Panc1 (cell line): ENCODE data around the gene MEF2D. TPM values are rescaled to one million over a fixed set of nuclear protein-coding genes. Genes with fewer than 3 reads are reported as not detected.

ENCODE experiments used
- ATAC-seq: fragments of 200-7000 bp; cut with Tn5 transposase; 2 replicates; pipeline ENCODE4 v1.9.1; 2020; ENCODE audit warnings: mild to moderate bottlenecking, moderate library complexity
- BruUV-seq: library from RNA; stranded (reverse); fragments of 400-500 nt; replicated peaks from 2 replicates; lab custom pipeline; 2021; lab: Mats Ljungman, UMichigan
- CTCF ChIA-PET: fragments of 300-600 bp; sonication (Branson Sonifier 250); formaldehyde crosslinking; loops from one replicate; lab custom pipeline; 2022; ENCODE audit warnings: antibody characterized with exemption; lab: Charles Lee
- POLR2A ChIA-PET: fragments of 300-600 bp; sonication (Branson Sonifier 250); formaldehyde crosslinking; loops from one replicate; lab custom pipeline; 2022; ENCODE audit warnings: antibody characterized with exemption; lab: Charles Lee
- DNase-seq: peaks from one replicate; pipeline ENCODE4 v3.0.0-alpha.2; 2010; ENCODE audit warnings: low read depth, low spot score
- H3K27ac ChIP-seq: 2 replicates; pipeline ENCODE4 v1.5.1; 2011; ENCODE audit warnings: mild to moderate bottlenecking, low read length, inconsistent platforms
- H3K27me3 ChIP-seq: fragments of 200-500 bp; sonication (Bioruptor generic); 2 replicates; pipeline ENCODE4 v1.6.0; 2014; ENCODE audit warnings: low read length, inconsistent platforms; ENCODE audit not compliant: control insufficient read depth, insufficient read depth
- H3K36me3 ChIP-seq: fragments of 200-500 bp; sonication (Bioruptor generic); 2 replicates; pipeline ENCODE4 v1.5.1; 2014; ENCODE audit warnings: inconsistent platforms, mild to moderate bottlenecking, low read length, moderate library complexity; ENCODE audit not compliant: control insufficient read depth, insufficient read depth
- H3K4me1 ChIP-seq: 2 replicates; pipeline ENCODE4 v1.5.1; 2011; ENCODE audit warnings: inconsistent platforms, mild to moderate bottlenecking, low read length, moderate library complexity; ENCODE audit not compliant: control insufficient read depth, insufficient read depth
- H3K4me3 ChIP-seq, 2 experiments: 2 replicates each; pipeline ENCODE4 v1.5.1; 2011 to 2012; ENCODE audit warnings: low read depth in 2 of 2, low read length in 2 of 2, mild to moderate bottlenecking in 2 of 2, inconsistent platforms in 1 of 2, moderate library complexity in 1 of 2
- H3K9me3 ChIP-seq: fragments of 200-500 bp; sonication (Bioruptor generic); 2 replicates; pipeline ENCODE4 v1.5.1; 2014; ENCODE audit warnings: low read depth, mild to moderate bottlenecking, inconsistent platforms, low read length, moderate library complexity; ENCODE audit not compliant: control insufficient read depth, insufficient read depth
- CTCF ChIP-seq: fragments of 450-650 bp; IDR thresholded peaks from 2 replicates; pipeline ENCODE4 v1.5.1; 2017; ENCODE audit warnings: mild to moderate bottlenecking
- POLR2AphosphoS5 ChIP-seq: IDR thresholded peaks from 2 replicates; pipeline ENCODE4 v1.6.1; 2012; ENCODE audit warnings: mild to moderate bottlenecking, low read depth, low read length, moderate library complexity
- REST ChIP-seq, 2 experiments: IDR thresholded peaks; 2 replicates each; pipeline ENCODE4 v1.6.1; 2011 to 2012; ENCODE audit warnings: low read depth in 2 of 2, control low read depth in 1 of 2, low read length in 1 of 2, mild to moderate bottlenecking in 1 of 2, moderate library complexity in 1 of 2; ENCODE audit not compliant: insufficient read depth in 1 of 2
- SIN3A ChIP-seq: IDR thresholded peaks from 2 replicates; pipeline ENCODE4 v1.6.1; 2012; ENCODE audit warnings: low read depth, mild to moderate bottlenecking, low read length, moderate library complexity, borderline replicate concordance; ENCODE audit not compliant: insufficient read depth
- TCF7L2 ChIP-seq: IDR thresholded peaks from 2 replicates; pipeline ENCODE4 v1.6.1; 2011; ENCODE audit warnings: mild to moderate bottlenecking, low read depth, low read length, inconsistent platforms
- in situ Hi-C: cut with HindIII; loops from 2 replicates; pipeline ENCODE4 v1.10.0; 2016; ENCODE audit warnings: low sequenced_read_pairs, low pct_unique_long_range_greater_than_20kb
- intact Hi-C: fragments of 100-400 bp; cut with micrococcal nuclease; formaldehyde crosslinking; loops from one replicate; pipeline ENCODE4 v1.10.0; 2022; ENCODE audit not compliant: unreplicated experiment
- total RNA-seq: library from RNA; stranded (reverse); gene quantifications from one replicate; pipeline ENCODE4 v1.2.1, GENCODE V29; 2021; ENCODE audit not compliant: unreplicated experiment

MEF2D gene
- total RNA-seq, 1 experiment from 2014 or later = 30.9 TPM

- Histone ChIP-seq H3K27me3 (no peaks in the 10 kb centered on the region), H3K36me3 (no peaks in the 10 kb centered on the region), H3K4me3 (no peak overlapping the region), H3K9me3 (no peaks in the 10 kb centered on the region), H3K4me1 (peaks cover 15% of the 10 kb centered on the region), H3K27ac (no peak overlapping the region)
- no TSS peak for BruUV-seq
- ChIA-PET POLR2A (interaction anchor here (0.7 kb wide), 1 partner anchor 51 kb away, joined by 3 read pairs; no protein-coding TSS in a partner anchor), CTCF (no interaction called here)
- TF ChIP-seq SIN3A (no peak), CTCF (no peak), REST (IDR thresholded peaks at IDR 0.05; ENCODE audit: insufficient read depth in 1 of 2, low read depth in 2 of 2, low read length in 1 of 2) (no peak), POLR2AphosphoS5 (no peak), TCF7L2 (no peak)
- intact Hi-C loops (no loop called here), in situ Hi-C loops (no loop called here)
- ATAC-seq (no peak), DNase-seq (no peak)
Observed at GRCh38 chr1:156508205-156508954, 7.8 kb upstream of the MEF2D start.

DNA sequence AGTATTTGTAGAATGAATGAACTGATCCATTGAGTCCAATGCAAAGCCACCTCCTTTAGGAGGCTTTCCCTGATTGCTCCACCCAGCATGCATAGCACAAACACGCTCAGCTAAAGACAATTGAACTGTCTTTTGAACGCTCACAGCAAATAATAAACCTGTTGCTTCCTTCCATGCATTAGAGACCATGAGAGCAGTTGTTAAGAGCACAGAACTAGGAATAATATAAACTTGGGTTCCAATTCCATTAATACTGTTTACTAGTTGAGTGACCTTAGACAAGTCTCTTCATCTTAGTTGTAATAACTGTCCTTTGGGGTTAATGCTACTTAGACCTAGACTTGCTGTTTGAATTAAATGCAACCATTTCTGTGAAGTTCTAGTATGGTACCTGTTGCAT lies 5.9 kb upstream of the MEF2D start:
- Histone ChIP-seq H3K4me3 (no peak overlapping the region), H3K36me3 (no peaks in the 10 kb centered on the region), H3K9me3 (no peaks in the 10 kb centered on the region), H3K27ac (no peak overlapping the region), H3K4me1 (peaks cover 34% of the 10 kb centered on the region), H3K27me3 (no peaks in the 10 kb centered on the region)
- ChIA-PET CTCF (no interaction called here), POLR2A (no interaction called here)
- no TSS peak for BruUV-seq
- TF ChIP-seq TCF7L2 (no peak), REST (IDR thresholded peaks at IDR 0.05; ENCODE audit: insufficient read depth in 1 of 2, low read depth in 2 of 2, low read length in 1 of 2) (no peak), POLR2AphosphoS5 (no peak), CTCF (no peak), SIN3A (no peak)
- ATAC-seq (no peak), DNase-seq (no peak)
- in situ Hi-C loops = no loop called here
- intact Hi-C loops = no loop called here
